Vagina (tissue), 2 donors: Measurements from ENCODE around the gene TUBGCP3.

Experiments
- CTCF ChIP-seq, 3 experiments: fragments of 450-650 bp in 2 of 3; fragments of 200-600 bp in 1 of 3; sonication (generic) in 1 of 3; IDR thresholded peaks; one replicate each; pipeline ENCODE4 v1.5.1; 2017 to 2019; ENCODE audit warnings: antibody characterized with exemption in 3 of 3, mild to moderate bottlenecking in 2 of 3, moderate library complexity in 2 of 3
- POLR2A ChIP-seq, 2 donors: fragments of 450-650 bp; IDR thresholded peaks; one replicate each; pipeline ENCODE4 v1.6.1; 2017; ENCODE audit warnings: antibody characterized with exemption in 2 of 2, mild to moderate bottlenecking in 2 of 2, moderate library complexity in 2 of 2

- TF ChIP-seq POLR2A (IDR thresholded peaks at IDR 0.05) (no peak), CTCF (IDR thresholded peaks at IDR 0.05) (no peak)
These were observed 108.6 kb downstream of the TUBGCP3 start for GRCh38 chr13:112479389-112479788.
